GM23338 (cell line): Measurements from ENCODE around the gene SASH1.

Source experiments
- CTCF ChIP-seq, 2 experiments: fragments of 200-600 bp in 1 of 2; sonication (generic) in 1 of 2; conservative IDR thresholded peaks; 2 replicates each; pipeline versions ENCODE4 v1.5.1 to v1.6.1; 2016 to 2017; ENCODE audit warnings: antibody characterized with exemption in 2 of 2, low read depth in 2 of 2, mild to moderate bottlenecking in 2 of 2, moderate library complexity in 1 of 2
- EZH2 ChIP-seq: fragments of 200-600 bp; sonication (generic); IDR thresholded peaks from one replicate; pipeline ENCODE4 v1.8.0; 2017; ENCODE audit warnings: antibody characterized with exemption, mild to moderate bottlenecking, low read depth; ENCODE audit not compliant: unreplicated experiment
- EZH2phosphoT487 ChIP-seq: fragments of 200-600 bp; sonication (generic); IDR thresholded peaks from one replicate; pipeline ENCODE4 v1.8.1; 2018; ENCODE audit warnings: antibody characterized with exemption; ENCODE audit not compliant: unreplicated experiment
- POLR2AphosphoS5 ChIP-seq: IDR thresholded peaks from 2 replicates; pipeline ENCODE4 v1.6.1; 2016; ENCODE audit warnings: antibody characterized with exemption, low read depth
- REST ChIP-seq: IDR thresholded peaks from one replicate; pipeline ENCODE4 v1.6.1; 2018; ENCODE audit warnings: antibody characterized with exemption; ENCODE audit not compliant: unreplicated experiment
- ZNF114 ChIP-seq: fragments of 250-450 bp; sonication (Bioruptor Pico); IDR thresholded peaks from 2 replicates; pipeline ENCODE4 v1.5.0; 2020; ENCODE audit warnings: mild to moderate bottlenecking, moderate library complexity

- no peak for TF ChIP-seq POLR2AphosphoS5
- TF ChIP-seq CTCF (conservative IDR thresholded peaks at IDR 0.05; ENCODE audit: low read depth in 2 of 2) = no peak
- no peak for TF ChIP-seq EZH2phosphoT487
- no peak for TF ChIP-seq REST
- no peak for TF ChIP-seq EZH2
- TF ChIP-seq ZNF114 (CRISPR knock-in tag) = no peak
These were observed 32.8 kb downstream of the SASH1 start for GRCh38 chr6:148375401-148375800.
